GM21360 (cell line): ENCODE measurements around the gene IL32.

Source experiments
- ATAC-seq: cut with Tn5 transposase; IDR thresholded peaks from one replicate; pipeline ENCODE4 v1.9.1; 2021; ENCODE audit warnings: mild to moderate bottlenecking, moderate library complexity; ENCODE audit not compliant: unreplicated experiment

IL32 gene

DNA sequence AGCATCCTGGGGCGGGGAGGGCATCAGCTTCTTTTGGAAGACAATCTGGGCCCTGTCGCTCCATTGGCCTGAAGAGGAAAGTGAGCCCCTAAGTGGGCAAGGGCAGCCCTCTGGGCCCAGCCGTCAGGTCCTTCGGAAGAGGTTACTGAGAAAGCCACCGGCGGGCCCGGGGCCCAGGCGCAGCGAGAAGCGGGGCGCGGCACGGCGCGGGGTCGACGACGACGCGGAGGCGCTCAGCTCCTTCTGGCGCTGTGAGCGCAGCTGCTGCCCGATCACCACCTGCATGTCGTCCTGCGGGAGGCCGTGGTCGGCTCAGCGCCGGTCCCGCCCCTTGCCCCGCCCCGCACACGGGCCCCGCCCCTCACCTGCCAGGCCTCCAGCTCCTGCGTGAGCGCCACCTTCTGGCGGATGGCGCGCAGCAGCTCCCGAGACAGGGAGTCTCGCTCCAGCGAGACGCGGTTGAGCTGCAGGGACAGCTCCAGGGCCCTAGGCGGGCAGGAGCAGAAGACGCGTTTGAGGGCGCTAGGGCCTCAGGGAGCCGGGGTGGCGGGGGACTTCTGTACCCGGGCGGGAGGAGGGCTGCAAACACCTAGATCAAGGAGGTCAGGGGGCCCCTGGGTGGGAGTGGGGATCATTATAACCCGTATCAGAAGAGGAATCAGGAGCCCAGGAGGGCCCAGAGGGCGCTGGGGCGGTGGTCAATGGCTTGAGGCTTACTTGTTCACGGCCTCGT, 37.3 kb upstream of the IL32 start:
- no peak for ATAC-seq

DNA sequence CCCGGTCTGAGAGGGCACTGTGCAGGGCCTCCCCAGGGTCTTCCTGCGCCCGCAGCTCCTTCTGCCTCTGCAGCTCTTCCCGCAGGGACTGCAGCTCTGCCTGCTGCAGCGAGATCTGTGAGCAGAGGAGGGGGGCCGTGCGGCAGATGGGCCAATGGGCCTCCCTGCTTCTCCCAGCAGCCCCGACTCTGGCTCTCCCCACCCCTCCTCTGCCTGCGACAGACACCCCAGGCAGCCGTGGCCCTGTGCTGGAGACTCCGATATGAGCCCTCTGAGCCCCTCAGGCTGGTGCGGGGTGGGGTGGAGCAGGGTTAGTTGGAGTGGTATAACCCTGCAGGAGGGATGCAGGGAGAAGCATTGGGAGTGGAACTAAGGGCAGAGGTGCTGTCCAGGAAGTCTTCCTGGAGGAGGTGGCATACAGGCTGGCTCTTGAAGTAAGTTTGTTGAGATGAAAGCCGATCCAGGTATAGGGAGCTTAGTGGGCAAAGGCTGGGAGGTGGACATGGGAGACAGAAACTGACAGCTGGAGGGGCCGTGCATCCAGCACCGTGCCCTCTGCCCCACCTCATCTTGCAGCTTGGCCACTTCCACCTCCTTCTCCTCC, 36.6 kb upstream of the IL32 start:
- ATAC-seq: no peak

DNA sequence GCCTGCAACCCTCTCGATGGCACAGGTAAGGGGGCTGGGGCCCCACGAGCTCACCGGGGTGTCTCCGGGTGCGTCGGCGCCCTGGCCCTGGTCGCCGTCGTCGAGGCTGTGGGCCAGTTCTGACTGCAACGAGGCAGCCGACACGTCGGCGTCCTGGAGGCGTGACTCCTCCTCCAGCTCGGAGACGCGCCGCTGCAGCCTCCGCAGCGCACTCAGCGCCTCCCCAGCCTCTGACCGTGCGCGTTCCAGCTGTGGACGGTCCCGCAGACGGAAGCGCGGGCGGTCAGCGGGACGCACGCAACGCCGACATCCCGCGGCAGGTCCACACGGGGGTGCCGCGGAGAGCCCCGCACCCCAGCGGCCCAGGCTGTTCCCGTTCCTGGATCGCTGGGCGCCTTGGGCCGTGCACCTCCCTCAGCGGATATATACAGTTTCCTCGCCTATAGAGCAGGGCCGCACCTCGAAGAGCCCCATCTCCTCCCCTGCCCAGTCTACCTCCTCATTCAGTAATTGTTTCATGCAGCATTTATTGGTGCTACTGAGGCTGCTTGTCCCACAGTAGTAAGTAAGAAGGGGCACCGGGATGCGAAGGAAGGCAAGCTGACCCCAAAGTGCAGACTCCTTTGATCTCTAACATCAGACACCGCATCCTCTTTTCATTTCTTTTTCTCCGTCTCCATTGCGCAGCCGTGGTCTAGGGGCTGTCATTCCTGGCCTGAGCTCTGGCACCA, 35.8 kb upstream of the IL32 start:
- ATAC-seq: no peak

DNA sequence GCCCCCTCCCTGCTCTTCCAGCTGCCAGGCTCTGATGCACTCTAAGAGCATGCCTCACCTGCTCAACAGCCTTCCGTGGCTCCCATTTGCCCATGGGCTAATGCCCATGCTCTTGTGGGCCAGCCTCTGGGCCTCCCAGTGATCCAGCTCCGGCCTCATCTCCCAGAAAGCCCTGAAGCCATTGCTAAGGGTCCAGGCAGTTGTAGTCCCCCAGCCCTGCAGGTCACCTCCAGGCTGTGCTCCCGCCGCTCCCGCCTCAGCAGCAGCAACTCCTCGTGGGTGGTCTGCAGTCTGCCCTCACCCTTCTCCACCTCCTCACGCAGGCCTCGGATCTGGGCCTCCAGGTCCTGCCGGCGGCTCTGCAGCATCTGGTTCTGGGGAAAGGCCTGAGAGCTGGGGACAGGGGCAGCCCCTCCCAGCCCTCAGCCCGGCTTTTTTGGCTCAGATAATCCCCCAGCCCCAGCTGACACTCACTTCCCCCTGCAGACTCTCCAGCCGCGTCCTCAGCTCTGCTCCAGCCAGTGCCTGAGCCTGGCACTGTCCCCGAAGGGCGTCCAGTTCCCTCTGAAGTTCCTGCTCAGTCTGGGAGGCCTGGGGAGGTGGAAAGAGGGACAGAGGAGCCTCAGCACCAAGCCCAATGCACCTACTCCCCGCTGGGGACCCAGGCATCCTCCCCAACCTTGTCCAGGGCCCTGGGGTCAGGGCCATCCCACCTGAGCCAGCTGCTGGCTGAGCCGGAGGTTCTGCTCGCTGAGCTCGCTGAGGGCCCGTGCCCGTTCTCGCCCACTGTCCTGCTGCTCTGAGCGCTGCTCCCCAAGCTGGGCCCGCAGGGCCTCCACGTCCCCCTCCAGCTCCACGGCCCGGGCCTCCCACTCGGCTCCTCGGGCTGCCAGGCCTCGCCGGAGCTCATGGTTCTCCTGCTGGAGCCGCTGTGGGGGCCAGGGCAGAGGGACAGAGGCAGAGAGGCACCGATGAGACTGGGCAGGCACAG, 34.9 kb upstream of the IL32 start:
- ATAC-seq: no peak

DNA sequence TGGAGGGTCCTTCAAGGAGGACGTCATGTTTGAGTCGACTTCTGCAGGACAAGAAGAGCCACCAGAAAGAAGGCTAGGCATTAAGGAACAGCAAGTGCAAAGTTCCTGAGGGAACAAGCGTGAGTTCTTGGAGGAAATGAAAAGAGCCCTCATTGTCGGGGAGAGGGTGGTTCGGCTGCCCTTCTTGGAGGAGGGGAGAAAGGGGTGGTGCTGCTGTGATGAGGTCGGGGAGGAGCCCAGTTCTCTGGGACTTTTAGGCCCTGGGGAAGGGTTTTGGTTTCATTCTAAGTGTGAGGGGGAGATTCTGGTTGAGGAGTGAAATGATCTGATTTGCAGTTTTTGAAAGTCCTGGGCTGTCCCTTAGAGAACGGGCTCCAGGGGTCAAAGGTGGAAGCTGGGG, 32.8 kb upstream of the IL32 start:
- no peak for ATAC-seq

DNA sequence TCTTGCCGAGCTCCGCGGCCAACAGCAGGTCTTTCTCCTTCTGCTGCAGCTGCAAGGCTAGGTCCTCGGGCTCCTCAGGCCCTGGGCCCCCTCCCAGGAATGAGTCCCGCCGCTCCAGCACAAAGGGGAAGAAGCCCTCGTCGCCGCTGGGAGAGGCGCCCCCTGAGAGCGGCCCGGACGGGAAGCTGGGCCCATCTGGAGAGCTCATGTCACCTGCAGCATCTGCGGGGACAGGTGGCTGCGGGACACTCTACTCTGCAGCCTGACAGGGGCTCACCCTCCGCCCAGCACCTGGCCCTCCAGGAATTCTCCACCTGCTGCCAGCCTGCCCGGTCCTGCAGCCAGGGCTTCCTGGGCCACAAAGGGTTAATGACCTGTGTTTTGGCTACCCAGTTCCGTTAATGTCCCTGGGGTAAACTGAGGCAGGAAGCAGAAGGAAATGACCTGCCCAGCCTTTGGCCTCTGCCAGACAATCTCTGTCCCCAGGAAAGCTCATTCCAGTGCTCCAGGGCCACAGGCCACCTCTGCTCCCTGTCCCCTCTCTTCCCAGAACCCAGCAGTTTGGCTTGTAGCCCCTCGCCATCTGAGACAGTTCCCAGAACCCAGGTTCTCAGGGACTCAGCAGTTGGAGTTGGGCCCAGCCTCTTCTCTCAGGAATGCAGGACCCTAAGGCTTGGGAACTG, 30.0 kb upstream of the IL32 start:
- ATAC-seq: no peak

DNA sequence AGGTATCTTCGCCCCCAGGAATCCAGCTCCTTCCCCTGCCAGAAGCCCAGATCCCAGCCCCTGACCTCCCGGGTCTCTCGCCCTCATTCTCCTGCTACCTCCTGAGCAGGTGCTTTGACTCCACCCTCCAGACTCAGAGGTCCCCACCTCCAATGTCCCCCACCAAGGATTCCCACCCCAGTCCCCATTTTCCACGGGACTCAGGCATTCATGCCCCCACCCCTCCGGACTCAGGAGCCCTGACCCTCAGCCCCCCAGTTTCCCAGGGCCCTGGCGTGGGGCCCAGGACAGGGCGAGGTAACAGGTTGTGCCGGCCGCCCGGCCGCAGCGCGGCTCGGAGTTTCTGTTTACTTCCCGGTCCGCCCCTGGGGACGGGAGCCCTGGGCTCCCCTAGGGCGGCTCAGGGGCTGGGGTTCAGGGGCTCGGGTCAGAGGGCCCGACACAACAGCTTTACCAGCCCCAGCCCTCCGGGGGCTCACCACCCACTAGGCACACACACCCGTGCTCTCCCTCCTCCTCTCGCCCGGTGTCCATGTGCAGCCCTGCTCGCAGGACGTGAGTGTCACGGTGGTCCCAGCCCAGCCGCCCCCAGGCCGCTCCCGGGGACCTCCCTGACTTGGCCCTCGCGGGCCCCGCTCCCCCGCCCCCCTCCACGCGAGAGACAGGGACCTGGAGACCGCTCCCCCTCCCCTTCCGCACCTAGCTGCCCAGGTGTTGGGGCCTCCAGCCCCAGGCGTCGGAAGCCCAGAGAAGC, 29.3 kb upstream of the IL32 start:
- no peak for ATAC-seq

DNA sequence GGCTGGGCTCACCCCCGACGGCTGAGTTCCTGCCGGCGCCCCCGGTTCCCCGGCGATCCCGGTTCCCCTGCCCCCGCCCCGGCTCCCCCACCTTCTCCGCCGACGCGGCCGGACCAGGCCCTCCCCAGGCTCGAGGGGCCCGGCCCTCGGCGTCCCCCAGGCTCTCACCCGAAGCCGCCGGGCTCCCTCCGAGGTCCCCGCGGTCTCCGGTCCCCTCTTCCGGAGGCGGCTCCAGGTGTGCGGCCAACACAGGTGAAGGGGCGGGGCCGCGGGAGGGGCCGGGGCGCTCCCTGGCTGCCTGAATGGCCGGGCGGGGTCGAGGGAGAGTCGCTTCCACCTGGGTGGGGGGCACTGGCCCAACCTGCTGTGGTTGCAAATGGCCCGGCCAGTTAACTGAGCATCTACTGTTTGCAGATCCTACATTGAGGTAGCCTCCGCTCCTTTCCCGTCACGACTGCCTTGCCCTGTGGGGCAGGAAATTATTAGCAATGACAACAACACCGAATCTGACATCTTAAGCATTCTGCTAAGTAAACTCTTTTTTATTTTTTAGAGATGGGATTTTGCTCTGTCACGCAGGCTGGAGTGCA, 28.6 kb upstream of the IL32 start, which contains the start of gene BICDL2:
Gene BICDL2 (minus strand): TSS at position 219 of the 590 bp plus-strand sequence. CDS start 1,448 bp downstream, outside the sequence.
- no peak for ATAC-seq

DNA sequence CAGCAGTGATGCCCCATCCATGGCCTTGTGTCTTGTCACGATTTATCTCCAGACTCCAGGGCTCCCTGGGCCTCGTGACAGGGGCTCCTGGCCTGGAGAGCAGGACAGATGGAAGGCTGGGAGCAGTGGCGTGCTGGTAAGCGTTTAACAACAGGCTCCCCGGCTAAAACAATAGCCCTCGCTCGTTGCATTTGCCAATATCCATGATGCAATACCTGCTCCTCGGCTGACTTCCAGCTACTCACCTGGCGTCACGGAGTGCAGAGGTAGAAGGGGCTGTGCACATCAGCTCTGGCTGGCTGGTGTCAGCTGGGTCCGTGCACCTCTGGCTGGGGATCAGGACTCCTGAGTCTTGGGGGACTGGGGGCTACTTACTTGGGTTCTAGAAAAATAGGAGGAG, 27.2 kb upstream of the IL32 start:
- no peak for ATAC-seq

DNA sequence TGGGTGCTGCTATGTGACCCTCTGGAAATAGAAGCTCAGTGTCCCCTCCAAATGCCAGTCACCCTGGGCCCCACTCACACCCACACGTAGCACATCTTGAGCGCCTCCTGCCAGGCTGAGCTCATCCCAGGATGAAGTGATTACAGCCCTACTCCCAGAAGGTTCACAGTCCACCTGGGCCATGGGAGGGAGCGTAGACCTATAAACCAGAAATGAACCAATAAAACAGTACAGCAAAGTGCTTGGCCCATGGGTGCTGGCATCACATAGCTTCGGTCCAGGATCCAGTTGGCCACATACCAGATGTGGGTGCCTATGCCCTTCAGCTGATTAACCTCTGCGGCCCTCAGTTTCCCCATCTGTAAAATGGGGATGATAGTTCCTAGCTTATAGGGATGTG, 26.5 kb upstream of the IL32 start:
- ATAC-seq: no peak

DNA sequence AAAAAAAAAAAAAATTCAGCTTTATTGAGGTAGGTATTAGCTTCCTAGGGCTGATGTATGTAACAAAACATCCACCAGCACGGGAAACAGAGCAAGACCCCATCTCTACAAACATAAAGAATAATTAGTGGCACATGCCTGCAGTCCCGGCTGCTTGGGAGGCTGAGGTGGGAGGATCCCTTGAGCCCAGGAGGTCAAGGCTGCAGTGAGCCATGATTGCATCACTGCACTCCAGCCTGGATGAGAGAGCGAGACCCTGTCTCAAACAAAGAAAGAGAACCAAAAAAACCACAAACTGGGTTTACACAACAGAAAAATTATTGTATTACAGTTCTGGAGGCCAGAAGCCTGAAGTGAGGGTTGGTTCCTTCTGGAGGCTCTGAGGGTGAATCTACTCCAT, 23.1 kb upstream of the IL32 start:
- ATAC-seq: no peak

DNA sequence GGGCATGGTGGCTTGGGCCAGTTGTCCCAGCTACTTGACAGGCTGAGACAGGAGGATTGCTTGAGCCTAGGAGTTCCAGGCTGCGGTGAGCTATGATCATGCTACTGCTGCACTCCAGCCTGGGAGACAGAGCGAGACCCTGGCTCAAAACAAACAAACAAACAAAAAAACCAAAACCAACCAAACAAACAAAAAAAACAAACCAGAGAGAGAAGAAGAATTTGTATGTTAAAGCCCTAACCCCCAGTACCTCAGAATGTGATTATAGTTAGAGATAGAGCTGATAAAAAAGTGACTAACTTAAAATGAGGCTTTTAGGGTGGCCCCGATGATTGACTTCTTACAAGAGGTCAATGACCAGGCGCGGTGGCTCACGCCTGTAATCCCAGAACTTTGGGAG, 20.7 kb upstream of the IL32 start:
- no peak for ATAC-seq

DNA sequence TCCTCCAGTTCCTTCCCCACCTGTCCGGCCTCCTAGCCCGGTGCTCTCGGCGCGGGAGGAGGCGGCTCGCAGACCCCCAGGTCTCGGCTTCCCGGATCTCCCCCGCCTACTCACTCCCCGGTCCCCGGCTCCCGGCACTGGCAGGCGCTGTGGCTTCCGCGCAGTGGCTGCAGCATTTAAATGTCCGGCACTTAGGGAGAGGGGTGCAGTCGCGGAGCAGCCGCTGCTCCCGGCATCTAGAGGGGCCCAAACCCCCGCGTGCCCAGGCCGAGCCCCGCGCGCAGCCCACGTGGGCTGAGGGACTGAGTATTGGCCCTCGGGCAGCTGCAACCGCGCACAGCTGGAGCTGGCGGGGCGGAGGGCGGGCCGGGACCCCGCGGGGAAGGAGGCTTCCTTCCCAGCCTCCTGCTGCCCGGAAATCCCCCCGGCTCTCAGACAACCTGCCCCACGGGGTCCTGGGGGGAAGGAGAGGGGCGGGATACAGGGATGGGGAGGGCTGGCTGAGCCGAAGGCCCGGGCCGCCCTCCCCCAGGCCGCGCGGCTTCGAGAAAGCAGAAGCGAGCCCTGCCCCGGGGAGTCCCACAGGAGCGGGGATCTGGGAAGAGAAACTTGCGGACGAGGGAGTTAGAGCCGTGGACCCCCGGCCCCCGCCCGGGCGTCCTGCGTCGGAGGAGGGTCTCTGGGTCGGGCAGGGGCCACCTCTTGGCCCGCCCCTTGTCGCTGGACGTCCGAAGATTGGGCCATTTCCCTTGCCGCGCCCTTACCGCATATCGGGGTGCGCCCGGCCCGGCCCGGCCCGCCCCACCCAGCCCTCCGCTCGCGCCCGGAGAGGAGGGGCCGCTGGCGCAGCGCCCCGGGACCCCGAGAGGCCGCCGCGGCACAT, 19.4 kb upstream of the IL32 start, which contains the start of gene MMP25:
Gene MMP25 (plus strand): TSS at position 804 of the 883 bp plus-strand sequence. CDS start 357 bp downstream, outside the sequence.
- ATAC-seq: no peak

DNA sequence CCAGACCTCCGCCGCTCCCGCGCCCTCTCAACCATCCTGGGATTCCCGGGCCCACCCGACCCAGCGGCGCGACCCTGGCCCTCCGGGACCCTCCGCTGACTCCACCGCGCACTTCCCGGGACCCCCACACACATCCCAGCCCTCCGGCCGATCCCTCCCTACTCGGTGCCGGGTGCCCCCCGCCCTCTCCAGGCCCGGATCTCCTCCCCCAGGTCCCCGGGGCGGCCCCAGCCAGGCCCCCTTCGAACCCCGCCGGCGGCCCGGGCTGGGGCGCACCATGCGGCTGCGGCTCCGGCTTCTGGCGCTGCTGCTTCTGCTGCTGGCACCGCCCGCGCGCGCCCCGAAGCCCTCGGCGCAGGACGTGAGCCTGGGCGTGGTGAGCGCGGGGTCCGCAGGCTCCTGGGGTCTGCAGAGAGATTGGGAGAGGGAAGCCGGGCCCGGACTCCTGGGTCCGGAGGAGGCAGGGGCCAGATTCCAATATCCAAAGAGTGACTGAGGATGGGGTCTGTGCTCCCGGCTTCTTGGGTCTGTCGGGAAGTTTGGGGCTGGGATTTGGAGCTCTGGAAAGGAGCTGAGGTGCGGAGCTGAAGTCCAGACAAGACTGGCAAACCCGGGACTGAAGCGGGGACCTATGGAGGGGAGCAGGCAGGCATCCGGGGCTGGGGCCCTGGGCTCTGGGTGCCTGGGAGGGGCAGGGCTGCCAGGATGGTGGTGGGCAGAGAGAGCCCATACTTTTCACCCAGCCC, 18.6 kb upstream of the IL32 start:
- ATAC-seq: no peak

DNA sequence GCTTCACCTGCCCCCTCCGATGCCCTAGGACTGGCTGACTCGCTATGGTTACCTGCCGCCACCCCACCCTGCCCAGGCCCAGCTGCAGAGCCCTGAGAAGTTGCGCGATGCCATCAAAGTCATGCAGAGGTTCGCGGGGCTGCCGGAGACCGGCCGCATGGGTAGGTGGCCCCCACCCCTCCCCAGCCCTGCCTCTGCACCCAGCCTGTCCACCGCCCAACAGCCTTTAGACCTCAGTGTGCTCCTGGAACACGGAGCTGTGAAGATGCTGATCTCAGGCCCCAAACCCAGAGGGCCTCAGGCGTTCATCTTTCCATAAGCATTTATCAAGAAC, 18.1 kb upstream of the IL32 start:
- ATAC-seq: no peak

DNA sequence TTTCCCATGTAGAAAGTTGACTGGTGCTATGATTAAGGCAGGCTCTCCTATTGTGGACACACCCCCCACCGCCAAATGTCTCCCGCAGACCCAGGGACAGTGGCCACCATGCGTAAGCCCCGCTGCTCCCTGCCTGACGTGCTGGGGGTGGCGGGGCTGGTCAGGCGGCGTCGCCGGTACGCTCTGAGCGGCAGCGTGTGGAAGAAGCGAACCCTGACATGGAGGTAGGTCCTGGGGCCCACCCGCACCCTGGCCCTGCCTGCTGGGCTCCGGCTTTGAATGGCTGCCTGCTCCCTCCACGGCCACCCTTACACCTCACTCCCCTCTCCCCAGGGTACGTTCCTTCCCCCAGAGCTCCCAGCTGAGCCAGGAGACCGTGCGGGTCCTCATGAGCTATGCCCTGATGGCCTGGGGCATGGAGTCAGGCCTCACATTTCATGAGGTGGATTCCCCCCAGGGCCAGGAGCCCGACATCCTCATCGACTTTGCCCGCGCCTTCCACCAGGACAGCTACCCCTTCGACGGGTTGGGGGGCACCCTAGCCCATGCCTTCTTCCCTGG, 15.4 kb upstream of the IL32 start:
- ATAC-seq: no peak

DNA sequence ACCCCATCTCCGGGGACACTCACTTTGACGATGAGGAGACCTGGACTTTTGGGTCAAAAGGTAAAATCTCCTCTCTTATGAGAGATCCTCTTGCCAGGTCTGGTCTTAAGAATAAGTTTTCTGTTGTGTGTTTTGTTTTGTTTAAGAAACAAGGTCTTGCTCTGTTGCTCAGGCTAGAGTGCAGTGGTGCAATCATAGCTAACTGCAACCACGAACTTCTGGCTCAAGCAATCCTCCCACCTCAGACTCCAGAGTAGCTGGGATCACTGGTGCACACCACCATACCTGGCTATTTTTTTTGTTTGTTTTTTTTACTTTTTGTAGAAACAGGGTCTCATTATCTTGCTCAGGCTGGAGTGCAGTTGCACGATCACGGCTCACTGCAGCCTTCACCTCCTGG, 15.0 kb upstream of the IL32 start:
- no peak for ATAC-seq
